ENCODE results near the gene B4GALT5.

GRCh38 chr20:49677777-49678758, 35.6 kb downstream of the B4GALT5 start:
- TF ChIP-seq CTCF (IDR thresholded peaks at IDR 0.05) (no peak), ATF3 (CRISPR knock-in tag; conservative IDR thresholded peaks at IDR 0.05) (no peak), SP1 (CRISPR knock-in tag; conservative IDR thresholded peaks at IDR 0.05) (no peak), SMAD4 (CRISPR knock-in tag; IDR thresholded peaks at IDR 0.05) (no peak), E2F4 (CRISPR knock-in tag; IDR thresholded peaks at IDR 0.05; ENCODE audit: borderline replicate concordance, low read depth) (no peak), FOXK1 (CRISPR knock-in tag; IDR thresholded peaks at IDR 0.05) (no peak), KAT7 (CRISPR knock-in tag; IDR thresholded peaks at IDR 0.05; ENCODE audit: borderline replicate concordance) (no peak), E2F5 (CRISPR knock-in tag; IDR thresholded peaks at IDR 0.05) (no peak), MLX (CRISPR knock-in tag; IDR thresholded peaks at IDR 0.05) (no peak), PRRX2 (CRISPR knock-in tag; IDR thresholded peaks at IDR 0.05) (no peak)
